Activated B cell treated with CpG ODN at 0.5 μM for 24 hours (primary cell): ENCODE data around the gene PLEKHA6. TPM values are rescaled to one million over a fixed set of nuclear protein-coding genes. Genes with fewer than 3 reads are reported as not detected.

ENCODE experiments used
- ATAC-seq: fragments of 200-7000 bp; cut with Tn5 transposase; one replicate; pipeline ENCODE4 v1.10.0; 2021; ENCODE audit warnings: low read depth, mild to moderate bottlenecking, moderate library complexity
- CTCF ChIA-PET: fragments of 350-600 bp; sonication (Branson Sonifier 250); formaldehyde crosslinking; loops from one replicate; lab custom pipeline; 2021; ENCODE audit warnings: antibody characterized with exemption; lab: Charles Lee
- POLR2A ChIA-PET: fragments of 350-600 bp; sonication (Branson Sonifier 250); formaldehyde crosslinking; loops from one replicate; lab custom pipeline; 2021; ENCODE audit warnings: antibody characterized with exemption; lab: Charles Lee
- DNase-seq: peaks from one replicate; pipeline ENCODE4 v3.0.0; 2022
- H3K27ac Mint-ChIP-seq: one replicate; pipeline ENCODE4 v1.8.0; 2020; ENCODE audit warnings: mixed read lengths
- H3K27me3 Mint-ChIP-seq: one replicate; pipeline ENCODE4 v1.8.0; 2021; ENCODE audit warnings: mixed read lengths
- H3K36me3 Mint-ChIP-seq: one replicate; pipeline ENCODE4 v1.8.0; 2021; ENCODE audit warnings: low read depth, mixed read lengths
- H3K4me1 Mint-ChIP-seq: one replicate; pipeline ENCODE4 v1.8.0; 2021; ENCODE audit warnings: mixed read lengths
- H3K4me3 Mint-ChIP-seq: one replicate; pipeline ENCODE4 v1.8.0; 2020; ENCODE audit warnings: mild to moderate bottlenecking, mixed read lengths
- H3K9me3 Mint-ChIP-seq: one replicate; pipeline ENCODE4 v1.8.0; 2020; ENCODE audit warnings: mixed read lengths
- intact Hi-C: fragments of 100-400 bp; cut with micrococcal nuclease; formaldehyde crosslinking; loops from one replicate; pipeline ENCODE4 v1.15.1; 2024
- total RNA-seq: library from RNA; stranded (reverse); gene quantifications from 2 replicates; pipeline ENCODE4 v1.2.3, GENCODE V29; 2022
- TF ChIP-seq, protein P1 (sequence below): fragments of 200-600 bp; IDR thresholded peaks from one replicate; pipeline ENCODE4 v1.8.0; 2022; ENCODE audit warnings: antibody characterized with exemption, mild to moderate bottlenecking

The PLEKHA6 gene
- total RNA-seq, 1 donor from 2014 or later = 0.62 TPM

DNA sequence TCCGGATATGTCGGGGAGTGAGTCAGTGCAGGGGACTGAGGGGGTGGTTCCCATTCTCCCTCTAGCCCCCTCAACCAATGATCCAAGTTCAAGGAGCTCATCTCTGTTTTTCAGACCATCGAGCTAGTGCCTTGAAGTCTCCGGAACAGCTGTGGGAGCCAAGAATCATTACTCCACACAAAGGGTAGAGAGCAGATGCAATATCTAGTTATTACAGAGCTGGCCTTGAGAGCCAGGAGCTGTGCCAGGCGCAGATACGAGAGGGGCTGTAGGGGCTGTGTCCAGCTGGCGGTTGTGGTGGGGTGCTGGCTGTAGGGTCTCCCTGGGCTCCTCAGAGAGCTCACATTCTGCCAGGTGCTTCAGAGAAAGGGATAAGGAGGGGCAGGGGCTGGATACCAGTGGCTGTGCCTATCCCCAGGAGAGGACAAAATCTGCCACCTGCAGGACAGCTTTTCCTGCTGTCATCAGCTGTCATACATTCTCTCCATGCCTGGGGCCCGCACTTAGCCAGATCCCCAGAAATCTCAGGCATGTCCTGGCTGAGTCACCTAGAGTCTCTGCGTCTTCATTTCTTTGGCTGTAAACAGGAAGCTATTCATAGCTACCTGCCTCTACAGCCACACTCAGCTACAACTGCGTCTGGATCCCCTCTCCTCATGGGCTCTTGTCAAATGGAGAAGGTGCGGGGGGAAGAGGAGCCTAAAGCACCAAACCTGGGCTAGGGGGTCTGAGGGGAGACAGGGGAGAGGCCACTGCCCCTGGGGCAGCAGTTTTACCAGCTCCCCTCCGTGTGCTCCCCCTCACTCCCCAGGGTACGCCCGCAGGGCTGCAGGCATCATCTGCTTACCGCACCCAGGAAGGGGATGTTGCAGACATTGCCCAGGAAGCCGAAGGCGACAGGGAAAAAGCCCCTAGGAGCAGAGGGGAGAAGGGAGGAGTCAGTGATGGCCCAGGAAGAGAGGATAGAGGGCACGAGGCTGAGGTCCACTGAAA is 161.1 kb downstream of the PLEKHA6 start:
- Mint-ChIP-seq H3K4me3 (no peak overlapping the region), H3K27ac (no peak overlapping the region), H3K9me3 (no peaks in the 10 kb centered on the region), H3K27me3 (peaks cover 10% of the 10 kb centered on the region), H3K4me1 (no peaks in the 10 kb centered on the region), H3K36me3 (no peaks in the 10 kb centered on the region)
- ChIA-PET POLR2A (no interaction called here), CTCF (interaction anchor here (1.5 kb wide), 1 partner anchor 9 kb away, joined by 4 read pairs; no protein-coding TSS in a partner anchor)
- intact Hi-C loops = no loop called here
- TF ChIP-seq, protein P1, sequence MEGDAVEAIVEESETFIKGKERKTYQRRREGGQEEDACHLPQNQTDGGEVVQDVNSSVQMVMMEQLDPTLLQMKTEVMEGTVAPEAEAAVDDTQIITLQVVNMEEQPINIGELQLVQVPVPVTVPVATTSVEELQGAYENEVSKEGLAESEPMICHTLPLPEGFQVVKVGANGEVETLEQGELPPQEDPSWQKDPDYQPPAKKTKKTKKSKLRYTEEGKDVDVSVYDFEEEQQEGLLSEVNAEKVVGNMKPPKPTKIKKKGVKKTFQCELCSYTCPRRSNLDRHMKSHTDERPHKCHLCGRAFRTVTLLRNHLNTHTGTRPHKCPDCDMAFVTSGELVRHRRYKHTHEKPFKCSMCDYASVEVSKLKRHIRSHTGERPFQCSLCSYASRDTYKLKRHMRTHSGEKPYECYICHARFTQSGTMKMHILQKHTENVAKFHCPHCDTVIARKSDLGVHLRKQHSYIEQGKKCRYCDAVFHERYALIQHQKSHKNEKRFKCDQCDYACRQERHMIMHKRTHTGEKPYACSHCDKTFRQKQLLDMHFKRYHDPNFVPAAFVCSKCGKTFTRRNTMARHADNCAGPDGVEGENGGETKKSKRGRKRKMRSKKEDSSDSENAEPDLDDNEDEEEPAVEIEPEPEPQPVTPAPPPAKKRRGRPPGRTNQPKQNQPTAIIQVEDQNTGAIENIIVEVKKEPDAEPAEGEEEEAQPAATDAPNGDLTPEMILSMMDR = no peak
- no peak for DNase-seq
- ATAC-seq = no peak

- TF ChIP-seq, protein P1 = no peak
- H3K4me1 Mint-ChIP-seq = no peaks in the 10 kb centered on the region
- ATAC-seq = no peak
- no peak for DNase-seq
- intact Hi-C loops = no loop called here
- CTCF ChIA-PET = no interaction called here
- POLR2A ChIA-PET = no interaction called here
- H3K4me3 Mint-ChIP-seq = no peak overlapping the region
- H3K27ac Mint-ChIP-seq = no peak overlapping the region
- no peaks in the 10 kb centered on the region for H3K36me3 Mint-ChIP-seq
- peaks cover 21% of the 10 kb centered on the region for H3K27me3 Mint-ChIP-seq
- no peaks in the 10 kb centered on the region for H3K9me3 Mint-ChIP-seq
Measured at GRCh38 chr1:204197068-204197467, 162.7 kb downstream of the PLEKHA6 start.

GRCh38 chr1:204196068-204196795 is 163.5 kb downstream of the PLEKHA6 start, which contains the start of gene KISS1:
Gene KISS1 (minus strand): TSS chr1:204196491. CDS start chr1:204192876, 3,615 bp downstream.
- H3K27ac Mint-ChIP-seq = no peak within 1 kb of the TSS
- ATAC-seq (no peak), DNase-seq (no peak)
- TF ChIP-seq, protein P1 = no peak
- no peaks in the 10 kb centered on the region for H3K4me1 Mint-ChIP-seq
- no peaks in the 10 kb centered on the region for H3K36me3 Mint-ChIP-seq
- peaks cover 26% of the 10 kb centered on the region for H3K27me3 Mint-ChIP-seq
- POLR2A ChIA-PET = no interaction called here
- H3K9me3 Mint-ChIP-seq = no peaks in the 10 kb centered on the region
- CTCF ChIA-PET = no interaction called here
- intact Hi-C loops = no loop called here
- no peak within 1 kb of the TSS for H3K4me3 Mint-ChIP-seq

GRCh38 chr1:204194771-204195170 is 165.0 kb downstream of the PLEKHA6 start:
- no peaks in the 10 kb centered on the region for H3K36me3 Mint-ChIP-seq
- intact Hi-C loops = no loop called here
- DNase-seq = no peak
- H3K4me3 Mint-ChIP-seq = no peak overlapping the region
- no peak overlapping the region for H3K27ac Mint-ChIP-seq
- TF ChIP-seq, protein P1 = no peak
- ChIA-PET POLR2A (no interaction called here), CTCF (no interaction called here)
- H3K9me3 Mint-ChIP-seq = no peaks in the 10 kb centered on the region
- H3K4me1 Mint-ChIP-seq = peaks cover 3% of the 10 kb centered on the region
- H3K27me3 Mint-ChIP-seq = peaks cover 29% of the 10 kb centered on the region
- no peak for ATAC-seq

DNA sequence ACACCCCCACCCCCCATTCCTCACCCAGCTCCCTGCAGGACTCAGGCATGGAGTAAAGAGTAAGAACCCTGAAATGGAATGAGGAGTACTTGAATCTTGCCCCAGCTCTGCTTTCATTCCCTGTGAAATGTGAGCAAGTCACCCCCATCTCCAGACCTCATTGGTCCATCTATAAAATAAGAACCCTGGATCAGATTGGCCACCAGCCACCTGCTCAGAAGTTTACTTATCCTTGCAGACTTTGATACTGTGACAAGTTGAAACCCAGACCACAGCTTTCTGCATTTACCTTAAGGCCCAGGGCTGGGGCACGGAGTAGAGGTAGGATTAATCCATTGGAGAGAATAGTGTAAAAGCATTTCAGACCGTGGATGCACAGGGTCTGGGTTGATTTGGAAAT is 165.6 kb downstream of the PLEKHA6 start:
- Mint-ChIP-seq H3K27me3 (peaks cover 35% of the 10 kb centered on the region), H3K27ac (no peak overlapping the region), H3K4me1 (peaks cover 6% of the 10 kb centered on the region), H3K9me3 (no peaks in the 10 kb centered on the region), H3K36me3 (no peaks in the 10 kb centered on the region), H3K4me3 (no peak overlapping the region)
- ChIA-PET POLR2A (no interaction called here), CTCF (no interaction called here)
- ATAC-seq (no peak), DNase-seq (no peak)
- TF ChIP-seq, protein P1 = no peak
- intact Hi-C loops = no loop called here
